Activated naive CD4-positive, alpha-beta T cell (primary cell): ENCODE data around the gene STX1B.
"Not testable (repeated sequence)": the region's sequence is repeated elsewhere in the genome, so short reads cannot be mapped to it uniquely, and the experiment has no call there.

Source experiments
- DNase-seq, 4 experiments: peaks; one replicate each; lab custom pipeline; 2025; lab: John Stamatoyannopoulos, UW

Gene STX1B

DNA sequence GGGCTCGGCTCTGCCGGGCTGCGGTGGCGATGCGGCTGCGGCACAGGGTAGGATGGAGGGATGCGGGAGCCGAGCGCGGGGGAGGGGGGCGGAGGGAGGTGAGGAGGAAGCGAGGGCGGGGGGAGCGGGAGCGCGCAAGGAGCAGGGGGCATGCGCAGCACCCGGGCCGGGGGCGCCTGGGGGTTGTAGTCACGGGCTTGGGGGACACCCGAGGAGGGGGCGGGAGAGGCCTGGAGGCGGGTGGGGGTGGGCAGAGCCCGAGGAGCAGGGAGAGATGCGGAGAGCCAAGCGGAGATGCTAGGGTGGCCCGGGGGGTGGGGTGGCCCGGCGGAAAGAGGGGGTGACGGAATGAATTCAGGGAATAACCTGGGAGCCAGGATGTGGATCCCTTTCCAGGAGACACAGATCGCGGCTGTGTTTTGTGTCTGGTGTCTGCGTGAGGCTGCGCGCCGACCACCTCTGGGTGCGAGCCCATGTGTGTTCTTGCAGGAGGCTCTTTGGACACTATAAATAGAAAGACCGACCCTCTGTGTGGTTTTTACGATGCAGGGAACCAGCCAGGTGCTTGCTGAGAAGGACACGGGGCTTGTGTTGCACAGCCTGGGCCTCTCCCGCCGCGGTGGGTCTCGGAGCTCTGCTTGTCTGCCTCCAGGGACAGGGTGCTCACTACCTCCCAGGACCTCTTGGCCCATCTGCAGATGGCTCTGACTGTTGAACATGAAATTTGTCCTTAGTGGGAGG is at the start of gene STX1B:
Gene STX1B (minus strand): TSS at position 54 of the 741 bp plus-strand sequence. CDS start 242 bp downstream, outside the sequence.
- DNase-seq = peak in 3 of 4 experiments; percentile 31 to 75 (median 41)

- no peak for DNase-seq
These were observed 45.2 kb upstream of the STX1B start for GRCh38 chr16:31055613-31056012.

DNA sequence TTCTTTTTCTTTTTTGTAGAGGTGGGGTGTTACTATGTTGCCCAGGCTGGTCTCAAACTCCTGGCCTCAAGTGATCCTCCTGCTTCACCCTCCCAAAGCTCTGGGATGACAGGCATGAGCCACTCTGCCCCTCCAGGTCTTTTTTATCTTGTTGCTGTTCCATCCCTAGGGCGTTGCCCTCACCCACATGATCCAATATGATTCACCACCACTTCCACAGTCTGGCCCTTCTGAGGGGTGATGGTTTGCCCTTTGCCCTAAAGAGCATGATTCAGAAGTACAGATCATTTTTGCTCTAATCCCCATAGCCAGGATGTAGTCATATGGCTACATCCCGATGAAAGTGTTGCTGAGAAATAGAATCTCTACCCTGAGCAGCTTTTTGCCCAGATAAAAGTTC is 41.7 kb upstream of the STX1B start:
- DNase-seq = no peak

- DNase-seq = no peak
These were observed 40.0 kb upstream of the STX1B start for GRCh38 chr16:31050280-31051030.

- DNase-seq = no peak
These were observed 33.6 kb upstream of the STX1B start for GRCh38 chr16:31043898-31044481.

DNA sequence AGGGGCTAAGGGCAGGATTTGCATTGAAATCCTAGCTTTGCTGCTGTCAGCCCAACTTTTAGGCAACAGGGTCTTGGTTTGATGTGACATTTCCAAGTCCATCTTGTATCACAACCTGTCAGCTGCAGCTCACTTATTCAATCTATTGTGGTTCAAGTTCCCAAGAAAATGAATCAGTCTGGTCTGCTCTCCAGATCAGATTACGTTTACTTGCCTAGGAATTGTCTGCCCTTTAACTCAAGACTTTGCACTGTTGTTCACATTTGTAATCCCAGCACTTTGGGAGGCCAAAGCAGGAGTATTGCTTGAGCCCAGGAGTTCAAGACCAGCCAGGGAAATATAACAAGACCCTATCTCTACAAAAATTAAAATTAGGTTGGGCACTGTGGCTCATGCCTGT is 32.9 kb upstream of the STX1B start:
- DNase-seq = no peak

GRCh38 chr16:31042866-31043265 is 32.4 kb upstream of the STX1B start:
- no peak for DNase-seq

DNA sequence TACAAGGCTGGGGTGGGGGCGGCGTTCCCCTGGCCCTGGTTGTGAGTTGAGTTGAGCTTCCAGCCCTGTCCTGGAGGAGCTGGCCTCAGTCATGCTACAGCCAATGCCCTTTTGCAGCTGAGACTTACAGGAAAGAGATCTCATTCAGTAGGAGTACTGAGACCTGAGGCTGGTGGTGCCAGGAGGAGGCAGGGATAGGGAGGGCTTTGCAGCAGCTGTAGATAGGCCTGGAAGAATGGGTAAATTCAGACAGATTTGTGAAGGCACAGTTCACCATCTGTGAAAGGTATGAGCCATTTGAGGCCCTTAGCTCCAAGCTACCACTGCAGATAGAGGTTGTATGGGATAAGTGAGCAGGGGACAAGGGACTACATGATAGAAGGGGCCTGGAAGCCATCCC is 28.6 kb upstream of the STX1B start:
- DNase-seq = no peak

DNA sequence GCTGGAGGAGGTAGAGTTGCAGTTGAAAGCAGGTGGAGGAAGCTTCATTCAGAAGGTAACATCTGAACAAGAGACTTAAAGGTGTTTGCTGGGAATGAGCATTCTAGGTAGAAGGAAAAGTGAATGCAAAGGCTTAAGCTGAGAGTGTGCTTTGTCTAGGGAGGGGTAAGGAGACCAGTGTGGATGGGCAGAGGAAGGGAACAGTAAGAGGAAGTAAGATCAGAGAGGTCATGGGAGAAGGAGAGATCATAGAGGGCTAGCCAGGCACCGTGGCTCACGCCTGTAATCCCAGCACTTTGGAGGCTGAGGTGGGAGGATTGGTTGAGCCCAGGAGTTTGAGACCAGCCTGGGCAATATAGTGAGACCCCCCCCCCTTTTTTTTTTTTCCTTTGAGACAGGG is 26.3 kb upstream of the STX1B start:
- DNase-seq = no peak

DNA sequence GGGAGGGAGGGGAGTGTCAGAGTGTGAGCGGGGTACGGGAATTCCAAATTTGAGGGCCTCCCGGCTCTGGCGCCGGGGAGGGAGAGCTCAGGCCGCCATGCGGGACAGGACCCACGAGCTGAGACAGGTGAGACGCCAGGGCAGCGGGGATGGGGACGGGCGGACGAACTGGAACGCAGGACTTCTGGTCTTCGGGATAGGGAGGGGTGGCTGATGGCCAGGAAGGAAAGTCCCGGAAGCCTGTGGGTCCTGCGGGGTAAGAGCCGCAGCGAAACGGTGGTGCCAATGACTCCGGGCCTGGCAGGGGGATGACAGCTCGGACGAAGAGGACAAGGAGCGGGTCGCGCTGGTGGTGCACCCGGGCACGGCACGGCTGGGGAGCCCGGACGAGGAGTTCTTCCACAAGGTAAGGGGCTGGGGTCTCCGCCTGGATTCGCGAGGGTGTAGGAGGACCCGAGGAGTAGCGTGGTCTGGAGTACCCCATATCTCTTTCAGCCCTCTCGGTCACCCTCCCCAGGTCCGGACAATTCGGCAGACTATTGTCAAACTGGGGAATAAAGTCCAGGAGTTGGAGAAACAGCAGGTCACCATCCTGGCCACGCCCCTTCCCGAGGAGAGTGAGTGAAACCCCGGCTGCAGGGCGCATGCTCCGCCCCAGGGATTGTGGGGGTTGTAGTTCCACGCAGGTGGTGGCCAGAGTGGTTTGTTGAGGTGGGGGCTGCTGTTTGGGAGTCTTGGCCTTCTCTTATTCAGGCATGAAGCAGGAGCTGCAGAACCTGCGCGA is 23.5 kb upstream of the STX1B start:
- DNase-seq = peak; percentile 62 to 81 (median 69)

DNA sequence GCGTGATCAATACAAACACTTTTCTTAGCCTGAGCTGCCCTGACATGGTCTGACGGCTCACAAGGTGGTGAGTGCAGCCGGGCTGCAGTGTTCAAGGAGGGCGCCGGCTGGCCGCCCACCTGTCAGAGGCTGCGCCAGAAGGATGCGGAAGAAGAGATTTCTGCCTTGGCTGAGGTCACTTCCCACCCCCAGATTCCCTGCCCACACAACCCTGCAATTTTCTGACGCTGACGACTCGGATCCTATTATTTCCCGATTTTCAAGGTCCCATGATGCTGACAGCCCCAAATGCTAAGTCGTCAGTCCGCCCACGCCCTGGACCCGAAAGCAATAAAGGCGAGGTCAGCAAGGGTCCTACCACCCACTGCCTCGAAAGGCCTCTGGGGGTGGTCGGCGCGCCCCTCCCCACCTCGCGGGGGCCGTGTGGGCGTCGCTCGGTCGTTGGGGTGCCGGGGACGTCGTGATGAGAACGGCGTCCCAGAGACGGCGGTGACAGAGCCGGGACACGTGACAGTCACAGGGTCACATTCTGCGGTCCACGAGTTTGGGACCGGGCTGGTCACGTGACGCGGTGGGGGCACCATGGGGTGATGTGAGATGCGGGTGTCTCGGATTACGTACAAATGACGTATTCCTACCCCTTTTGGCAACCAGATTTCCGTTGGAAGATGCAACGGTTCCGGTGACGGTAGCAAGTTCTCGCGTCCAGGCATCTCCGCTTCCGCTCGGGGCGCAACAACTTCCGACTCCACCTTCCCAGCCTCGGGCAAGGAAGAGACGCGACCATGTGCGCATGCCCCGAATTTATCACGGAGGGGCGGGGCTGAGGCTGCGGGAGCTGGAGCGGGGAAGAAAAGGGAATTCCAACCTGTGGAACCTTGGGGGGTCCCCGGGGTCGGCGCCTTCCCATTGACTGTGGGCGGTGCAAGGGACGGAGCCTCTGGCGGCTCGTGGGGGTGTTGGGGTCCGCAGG is 22.6 kb upstream of the STX1B start, which contains the start of gene STX4:
Gene STX4 (plus strand): TSS at position 823 of the 973 bp plus-strand sequence. CDS start 248 bp downstream, outside the sequence.
- DNase-seq = peak; percentile 90 to 93 (median 92)

- DNase-seq = no peak
These were observed 20.8 kb upstream of the STX1B start for GRCh38 chr16:31031276-31031675.

DNA sequence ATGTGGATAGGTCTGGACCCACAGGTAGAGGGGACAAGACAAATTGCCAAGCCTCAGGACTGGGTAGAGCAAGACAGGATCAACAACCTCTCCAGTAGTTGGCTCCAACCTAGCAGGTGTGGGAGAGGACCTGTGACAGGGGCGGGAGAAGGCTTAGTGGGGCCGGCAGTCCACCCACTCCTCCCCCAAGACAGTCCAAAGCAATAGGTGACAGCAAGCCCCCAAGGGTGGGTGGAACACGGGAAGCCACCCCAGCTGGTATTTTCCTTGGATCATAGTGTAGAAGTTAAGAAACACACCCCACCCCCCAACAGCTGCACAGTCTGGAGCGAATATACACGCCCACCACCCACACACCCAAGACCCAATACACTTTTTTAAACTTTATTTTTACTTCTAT is 18.8 kb upstream of the STX1B start:
- DNase-seq = no peak

DNA sequence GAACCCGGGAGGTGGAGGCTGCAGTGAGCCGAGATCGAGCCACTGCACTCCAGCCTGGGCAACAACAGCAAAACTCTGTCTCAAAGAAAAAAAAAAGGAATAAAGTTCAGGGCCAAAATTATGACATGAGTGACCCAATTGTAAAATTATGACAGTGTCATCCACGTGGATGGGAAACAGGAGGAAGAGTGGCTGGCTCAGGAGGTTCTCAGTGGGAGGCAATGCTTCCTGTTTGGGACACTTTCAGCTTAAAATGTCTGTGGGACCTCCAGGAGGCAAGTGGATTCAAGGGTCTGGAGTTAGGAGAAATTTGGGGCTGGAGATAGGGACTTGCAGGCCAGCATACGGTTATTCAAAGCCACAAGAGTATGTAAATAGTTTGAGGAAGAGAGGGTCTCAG is 14.9 kb upstream of the STX1B start:
- no peak for DNase-seq

DNA sequence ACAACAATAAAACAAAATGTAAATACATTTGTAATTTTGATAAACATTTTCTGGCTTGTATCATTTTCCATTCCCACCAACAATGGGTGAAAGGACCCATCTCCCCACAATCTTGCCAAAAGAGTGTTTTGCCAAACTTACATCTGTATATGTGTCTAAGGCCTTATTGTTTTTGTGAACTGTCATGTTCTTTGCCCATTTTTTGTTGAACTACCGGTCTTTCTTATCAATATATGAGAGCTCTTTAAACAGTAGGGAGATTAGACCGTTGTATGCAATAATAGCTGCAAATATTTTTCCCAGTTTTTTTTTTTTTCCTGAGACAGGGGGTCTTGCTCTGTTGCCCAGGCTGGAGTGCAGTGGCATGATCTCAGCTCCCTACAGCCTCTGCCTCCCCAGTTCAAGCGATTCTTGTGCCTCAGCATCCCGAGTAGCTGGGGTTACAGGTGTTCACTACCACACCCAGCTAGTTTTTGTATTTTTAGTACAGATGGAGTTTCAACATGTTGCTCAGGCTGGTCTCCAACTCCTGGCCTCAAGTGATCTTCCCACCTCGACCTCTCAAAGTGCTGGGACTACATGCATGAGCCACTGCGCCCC is 13.3 kb upstream of the STX1B start:
- no peak for DNase-seq

- DNase-seq = no peak
These were observed 12.8 kb upstream of the STX1B start for GRCh38 chr16:31023252-31023602.

GRCh38 chr16:31022544-31023251 is 12.3 kb upstream of the STX1B start:
- DNase-seq = no peak

DNA sequence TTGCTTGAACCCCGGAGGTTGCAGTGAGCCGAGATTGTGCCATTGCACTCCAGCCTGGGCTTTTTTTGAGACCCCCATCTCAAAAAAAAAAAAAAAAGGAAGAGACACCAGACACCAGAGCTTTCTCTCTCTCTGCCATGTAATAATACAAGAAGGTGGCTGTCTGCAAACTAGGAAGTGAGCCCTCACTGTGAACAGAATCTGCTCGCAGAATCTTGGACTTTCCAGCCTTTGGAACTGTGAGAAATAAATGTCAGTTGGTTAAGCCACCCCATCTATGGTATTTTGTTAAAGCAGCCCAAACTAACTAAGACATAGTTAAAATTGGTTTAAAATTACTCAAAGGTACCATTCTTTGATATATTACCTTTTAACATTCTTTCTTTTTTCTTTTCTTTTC is 10.1 kb upstream of the STX1B start:
- DNase-seq = no peak

GRCh38 chr16:31017756-31018155 is 7.3 kb upstream of the STX1B start:
- DNase-seq = not testable (repeated sequence)

DNA sequence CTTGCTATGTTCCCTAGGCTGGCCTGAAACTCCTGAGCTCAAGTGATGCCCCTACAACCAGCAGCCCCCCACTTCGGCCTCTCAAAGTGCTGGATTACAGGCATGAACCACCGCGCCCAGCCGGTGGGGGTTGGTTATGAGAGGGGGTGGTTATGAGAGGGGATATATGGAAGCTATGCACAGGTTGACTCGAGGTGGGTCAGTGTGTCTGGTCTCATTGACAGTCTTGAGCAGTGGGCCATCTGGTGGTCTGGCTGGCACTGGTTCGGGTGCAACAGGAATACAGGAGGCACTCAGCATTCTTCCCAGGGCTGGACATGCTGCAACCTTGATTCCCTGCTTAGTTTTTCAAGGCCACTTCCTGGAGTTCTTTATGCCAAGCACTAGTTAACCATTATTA is 5.6 kb upstream of the STX1B start:
- DNase-seq = no peak
